Measurements from ENCODE around the gene OR51B2.
"Not testable (repeated sequence)": the region's sequence is repeated elsewhere in the genome, so short reads cannot be mapped to it uniquely, and the experiment has no call there.

OR51B2 gene

DNA sequence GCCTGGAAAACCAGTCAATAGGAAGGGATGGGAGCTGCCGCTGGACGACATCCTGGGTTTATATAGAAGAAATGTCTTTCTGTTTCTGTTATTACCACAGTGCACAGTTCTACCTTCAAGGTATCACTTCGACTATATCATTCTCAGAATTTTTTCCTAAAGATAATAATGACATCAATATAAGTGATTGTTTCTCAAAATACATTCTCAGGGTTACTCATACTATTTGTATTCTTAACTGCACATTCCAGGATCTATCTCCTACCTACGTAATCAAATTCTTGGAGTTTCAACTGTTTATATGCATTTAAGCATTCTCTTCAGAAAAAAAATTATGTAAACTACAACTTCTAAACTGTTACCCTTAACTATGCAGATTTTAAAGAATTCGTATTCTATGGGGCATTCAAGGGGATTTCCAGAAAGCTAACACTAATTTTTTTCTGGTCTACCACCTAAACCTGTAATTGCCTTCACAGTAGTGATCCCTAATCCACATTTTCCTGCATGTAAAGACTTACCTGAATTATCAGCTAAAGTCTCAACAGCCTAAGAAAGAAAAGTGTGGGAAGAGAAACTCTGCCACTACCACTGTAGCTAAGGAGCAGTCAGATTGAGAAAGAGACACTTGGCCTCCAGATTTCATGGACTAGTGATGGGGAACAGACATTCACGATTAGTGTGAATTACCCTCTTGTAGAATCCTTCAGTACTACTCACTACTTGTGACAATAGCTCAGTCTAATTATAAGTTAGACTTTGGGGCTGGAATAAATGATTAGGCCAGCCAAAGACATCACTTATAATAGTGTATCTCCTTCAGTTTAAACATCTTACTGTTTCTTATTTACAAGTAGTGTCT lies 19.6 kb upstream of the OR51B2 start, which contains the start of gene OR51B5:
TSS of gene OR51B5 (minus strand) at position 51 of the 862 bp plus-strand sequence. CDS start at position 51, 0 bp downstream.
- TF ChIP-seq, protein P1, sequence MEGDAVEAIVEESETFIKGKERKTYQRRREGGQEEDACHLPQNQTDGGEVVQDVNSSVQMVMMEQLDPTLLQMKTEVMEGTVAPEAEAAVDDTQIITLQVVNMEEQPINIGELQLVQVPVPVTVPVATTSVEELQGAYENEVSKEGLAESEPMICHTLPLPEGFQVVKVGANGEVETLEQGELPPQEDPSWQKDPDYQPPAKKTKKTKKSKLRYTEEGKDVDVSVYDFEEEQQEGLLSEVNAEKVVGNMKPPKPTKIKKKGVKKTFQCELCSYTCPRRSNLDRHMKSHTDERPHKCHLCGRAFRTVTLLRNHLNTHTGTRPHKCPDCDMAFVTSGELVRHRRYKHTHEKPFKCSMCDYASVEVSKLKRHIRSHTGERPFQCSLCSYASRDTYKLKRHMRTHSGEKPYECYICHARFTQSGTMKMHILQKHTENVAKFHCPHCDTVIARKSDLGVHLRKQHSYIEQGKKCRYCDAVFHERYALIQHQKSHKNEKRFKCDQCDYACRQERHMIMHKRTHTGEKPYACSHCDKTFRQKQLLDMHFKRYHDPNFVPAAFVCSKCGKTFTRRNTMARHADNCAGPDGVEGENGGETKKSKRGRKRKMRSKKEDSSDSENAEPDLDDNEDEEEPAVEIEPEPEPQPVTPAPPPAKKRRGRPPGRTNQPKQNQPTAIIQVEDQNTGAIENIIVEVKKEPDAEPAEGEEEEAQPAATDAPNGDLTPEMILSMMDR (IDR thresholded peaks at IDR 0.05; ENCODE audit: low read depth, low read length): no peak
- H3K4me3 ChIP-seq (ENCODE audit: low read depth, low read length): peak within 1 kb of the TSS; percentile 48

DNA sequence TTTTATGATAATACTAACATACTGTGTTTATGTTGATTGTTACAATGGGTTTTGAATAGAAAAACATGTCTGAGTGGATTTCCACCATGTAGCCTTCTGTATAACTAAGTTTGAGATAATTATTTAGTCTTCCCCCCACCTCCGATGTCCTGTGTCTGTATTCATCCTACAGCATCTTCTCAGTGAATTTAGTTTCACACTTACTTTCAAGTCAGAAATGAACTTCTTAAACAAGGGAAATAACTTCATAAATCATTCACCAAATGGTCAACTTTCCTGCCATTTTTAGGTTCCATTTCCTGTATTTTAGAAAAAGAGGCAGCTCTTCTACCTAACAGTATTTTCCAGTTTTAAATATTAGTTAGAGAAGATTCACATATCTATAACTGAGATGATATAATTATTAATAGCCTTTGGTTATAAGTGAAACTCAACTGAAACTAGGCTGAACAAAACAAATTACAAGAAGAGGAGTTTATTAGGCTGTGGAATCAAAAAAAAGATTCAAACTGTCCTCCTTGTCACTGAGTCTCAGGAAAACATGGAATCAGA lies 15.8 kb upstream of the OR51B2 start:
- no peak overlapping the region for H3K4me3 ChIP-seq (ENCODE audit: low read depth, low read length)
- TF ChIP-seq, protein P1 (IDR thresholded peaks at IDR 0.05; ENCODE audit: low read depth, low read length): no peak

DNA sequence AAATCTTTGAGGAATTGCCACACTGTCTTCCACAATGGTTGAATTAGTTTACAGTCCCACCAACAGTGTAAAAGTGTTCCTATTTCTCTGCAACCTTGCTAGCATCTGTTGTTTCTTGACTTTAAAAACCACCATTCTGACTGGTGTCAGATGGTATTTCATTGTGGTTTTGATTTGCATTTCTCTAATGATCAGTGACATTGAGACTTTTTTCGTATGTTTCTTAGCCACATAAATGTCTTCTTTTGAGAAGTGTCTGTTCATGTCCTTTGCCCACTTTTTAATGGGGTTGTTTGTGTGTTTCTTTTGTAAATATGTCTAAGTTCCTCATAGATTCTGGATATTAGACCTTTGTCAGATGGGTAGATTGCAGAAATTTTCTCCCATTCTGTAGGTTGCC lies 13.2 kb upstream of the OR51B2 start:
- H3K4me3 ChIP-seq (ENCODE audit: low read depth, low read length): not testable (repeated sequence)

DNA sequence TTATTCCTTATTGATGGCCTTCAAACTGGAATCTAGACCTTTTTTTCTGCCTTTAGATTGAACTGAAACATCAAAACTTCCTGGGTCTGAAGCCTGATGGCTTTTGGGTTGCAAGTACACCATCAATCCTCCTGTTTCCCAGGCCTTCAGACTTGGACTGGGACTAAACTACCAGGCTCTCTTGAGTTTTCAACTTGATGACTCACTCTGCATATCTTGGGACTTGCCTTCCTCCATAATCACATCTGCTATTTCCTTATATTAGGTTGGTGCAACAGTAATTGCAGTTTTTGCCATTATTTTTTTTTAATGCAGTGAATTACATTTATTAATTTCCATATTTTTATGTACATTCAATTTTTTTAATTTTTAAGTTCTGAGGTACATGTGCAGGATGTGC lies 12.2 kb upstream of the OR51B2 start:
- TF ChIP-seq, protein P1 (IDR thresholded peaks at IDR 0.05; ENCODE audit: low read depth, low read length): no peak
- no peak overlapping the region for H3K4me3 ChIP-seq (ENCODE audit: low read depth, low read length)

DNA sequence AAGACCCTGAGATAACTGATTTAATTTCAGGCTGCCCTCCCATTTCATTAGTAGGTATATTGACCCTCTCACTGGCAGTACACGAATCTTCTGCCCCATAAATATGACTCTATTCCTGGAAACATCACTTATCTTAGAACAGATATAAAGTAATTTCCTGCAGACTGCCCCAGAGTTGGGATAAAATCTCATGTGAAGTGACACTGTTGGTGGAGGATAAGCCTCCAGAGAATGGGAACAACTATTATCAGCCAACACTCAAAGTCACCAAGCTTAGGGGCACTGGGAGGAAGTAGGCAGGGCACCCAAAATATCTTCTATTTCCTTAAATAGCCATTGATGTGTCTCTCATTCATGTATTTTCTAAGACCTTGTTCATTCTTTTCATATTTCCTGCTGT lies 11.1 kb upstream of the OR51B2 start:
- TF ChIP-seq, protein P1 (IDR thresholded peaks at IDR 0.05; ENCODE audit: low read depth, low read length): no peak
- H3K4me3 ChIP-seq (ENCODE audit: low read depth, low read length): no peak overlapping the region

DNA sequence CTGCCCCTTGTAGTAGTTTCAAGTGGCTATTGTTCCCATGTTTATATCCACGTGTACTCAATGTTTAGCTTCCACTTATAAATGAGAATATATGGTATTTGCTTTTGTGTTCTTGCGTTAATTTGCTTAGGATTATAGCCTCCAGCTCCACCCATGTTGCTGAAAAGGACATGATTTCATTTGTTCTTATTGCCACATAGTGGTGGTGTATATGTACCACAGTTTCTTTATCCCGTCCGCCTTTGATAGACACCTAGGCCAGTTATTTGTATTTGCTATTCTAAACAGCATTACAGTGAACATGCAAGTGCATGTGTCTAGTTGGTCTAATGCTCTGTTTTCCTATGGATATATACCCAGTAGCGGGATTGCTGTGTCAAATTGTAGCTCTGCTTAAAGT lies 6.8 kb downstream of the OR51B2 start:
- TF ChIP-seq, protein P1 (IDR thresholded peaks at IDR 0.05; ENCODE audit: low read depth, low read length): no peak
- H3K4me3 ChIP-seq (ENCODE audit: low read depth, low read length): no peak overlapping the region

DNA sequence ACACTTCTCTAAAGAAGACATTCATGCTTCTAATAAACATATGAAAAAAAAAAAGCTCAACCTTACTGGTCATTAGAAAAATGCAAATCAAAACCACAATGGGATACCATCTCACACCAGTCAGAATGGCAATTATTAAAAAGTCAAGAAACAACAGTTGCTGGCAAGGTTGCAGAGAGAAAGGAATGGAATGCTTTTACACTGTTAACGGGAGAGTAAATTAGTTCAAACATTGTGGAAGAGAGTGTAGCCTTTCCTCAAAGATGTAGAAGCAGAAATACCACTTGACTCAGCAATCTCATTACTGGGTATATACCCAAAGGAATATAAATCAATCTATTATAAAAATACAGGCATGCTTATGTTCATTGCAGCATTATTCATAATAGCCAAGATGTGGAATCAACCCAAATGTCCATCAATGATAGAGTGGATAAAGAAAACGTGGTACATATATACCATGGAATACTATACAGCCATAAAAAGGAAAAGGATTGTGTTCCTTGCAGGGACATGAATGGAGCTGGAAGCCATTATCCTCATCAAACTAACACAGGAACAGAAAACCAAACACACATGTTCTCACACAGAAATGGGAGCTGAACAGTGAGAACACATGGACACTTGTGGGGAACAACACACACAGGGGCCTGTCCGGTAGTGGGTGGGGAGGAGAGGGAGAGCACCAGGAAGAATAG lies 10.6 kb downstream of the OR51B2 start:
- H3K4me3 ChIP-seq (ENCODE audit: low read depth, low read length): not testable (repeated sequence)

DNA sequence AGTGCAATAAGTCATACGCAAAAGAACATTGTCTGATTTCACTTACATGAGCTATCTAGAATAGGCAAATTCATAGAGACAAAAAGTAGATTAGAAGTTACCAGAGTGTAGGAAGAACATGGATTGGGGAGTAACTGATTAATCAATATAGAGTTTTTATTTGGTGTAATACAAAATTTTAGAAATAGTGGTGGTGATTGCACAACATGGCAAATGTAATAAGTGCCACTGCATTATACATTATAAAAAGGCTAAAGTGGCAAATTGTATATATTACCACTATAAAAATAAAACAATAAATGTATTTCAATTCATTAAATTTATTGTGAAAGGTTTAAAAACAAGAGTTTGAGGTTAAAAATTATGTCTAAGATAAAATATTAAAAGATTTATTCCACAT lies 13.7 kb downstream of the OR51B2 start:
- no peak overlapping the region for H3K4me3 ChIP-seq (ENCODE audit: low read depth, low read length)
- TF ChIP-seq, protein P1 (IDR thresholded peaks at IDR 0.05; ENCODE audit: low read depth, low read length): no peak

Data from WI38 (cell line).